Measurements from ENCODE around the gene INS. TPM values are rescaled to one million over a fixed set of nuclear protein-coding genes. Genes with fewer than 3 reads are reported as not detected.

Gene INS
- total and polyA plus RNA-seq, 2 of the 13 experiments (the other 11 are each of a cell fraction or from before 2014, with no cell fraction given) = not detected

GRCh38 chr11:2153581-2154194 lies 7.3 kb downstream of the INS start:
- ATAC-seq (no peak), FAIRE-seq (no peak), DNase-seq (ENCODE audit: low spot score) (no peak)
- 19% methylated on average over 6 of the region's 14 CpGs for WGBS (ENCODE audit: low lambda C conversion rate)
- Histone ChIP-seq H3K27me3 (ENCODE audit: control insufficient read depth in 1 of 2, insufficient read depth in 2 of 2, low read length in 2 of 2) (peaks cover 21 to 48% of the 10 kb centered on the region in 2 experiments), H3K9ac (ENCODE audit: insufficient read depth, low read depth, low read length) (no peak overlapping the region), H4K20me1 (ENCODE audit: insufficient read depth, low read length) (no peaks in the 10 kb centered on the region), H3K4me3 (replicated peaks in 1 of 3; ENCODE audit: insufficient read depth in 1 of 3, low read depth in 2 of 3, low read length in 3 of 3) (no peak overlapping the region), H3K27ac (ENCODE audit: extremely low read length, insufficient read depth, low read length) (no peak overlapping the region), H3K4me1 (ENCODE audit: insufficient read depth, low read length) (peaks cover 20% of the 10 kb centered on the region), H3K4me2 (ENCODE audit: low read depth, low read length) (no peak overlapping the region), H3K9me3 (ENCODE audit: low read length) (no peaks in the 10 kb centered on the region), H2AFZ (ENCODE audit: low read length) (no peak overlapping the region), H3K79me2 (ENCODE audit: insufficient read depth, low read length) (no peaks in the 10 kb centered on the region), H3K36me3 (replicated peaks in 1 of 2; ENCODE audit: control insufficient read depth in 1 of 2, insufficient read depth in 2 of 2, low read length in 2 of 2) (no peaks in the 10 kb centered on the region)
- ChIA-PET POLR2A (interaction anchor here (1.2 kb wide), 1 partner anchor 205 kb away, joined by 3 read pairs; no protein-coding TSS in a partner anchor), CTCF (ENCODE audit: low intra/inter-chr PET ratio, low total read pairs) (interaction anchor here (4.0 to 4.2 kb wide), 2 partner anchors 316 to 328 kb away, joined by 56 to 60 read pairs; partner anchors contain the start of gene TNNI2)
- TF ChIP-seq ZNF768 (CRISPR knock-in tag; IDR thresholded peaks at IDR 0.05) = peak; percentile 96
- no peak for TF ChIP-seq PBX3 (CRISPR knock-in tag; IDR thresholded peaks at IDR 0.05; ENCODE audit: borderline replicate concordance)
- no peak for TF ChIP-seq ZNF317 (CRISPR knock-in tag; IDR thresholded peaks at IDR 0.05)
- TF ChIP-seq ZGPAT (CRISPR knock-in tag; IDR thresholded peaks at IDR 0.05) = no peak
- TF ChIP-seq RCOR2 (CRISPR knock-in tag; IDR thresholded peaks at IDR 0.05) = no peak
- no peak for TF ChIP-seq GRHL1 (CRISPR knock-in tag; conservative IDR thresholded peaks at IDR 0.05)
- intact Hi-C loops (cut with micrococcal nuclease; ENCODE audit: unreplicated experiment) = loop anchor here (5.0 kb wide), 1 partner anchor 501 kb away; no protein-coding TSS in a partner anchor
- no TSS peak for BruUV-seq (replicated peaks)
- in situ Hi-C loops (cut with HindIII; ENCODE audit: extremely low pct_ligation_motif_present, low pct_unique_long_range_greater_than_20kb) = loop anchor here (5.0 kb wide), 4 partner anchors 271 to 496 kb away; partner anchors contain the start of gene KRTAP5-6

All from HepG2 (cell line).